Hepatic stellate cell (primary cell): ENCODE data around the gene PTPRG.
"Not testable (repeated sequence)": the region's sequence is repeated elsewhere in the genome, so short reads cannot be mapped to it uniquely, and the experiment has no call there.

Experiments used
- DNase-seq: peaks from one replicate; pipeline ENCODE4 v3.0.0; 2011; ENCODE audit warnings: low spot score

Gene PTPRG

GRCh38 chr3:62010989-62011388, 449.6 kb downstream of the PTPRG start:
- DNase-seq, result no peak

GRCh38 chr3:62011666-62012065, 450.3 kb downstream of the PTPRG start:
- no peak for DNase-seq

- DNase-seq, result no peak
Observed at GRCh38 chr3:62013951-62014350, 452.6 kb downstream of the PTPRG start.

- DNase-seq, result no peak
Observed at GRCh38 chr3:62015111-62015510, 453.7 kb downstream of the PTPRG start.

GRCh38 chr3:62019906-62020305, 458.5 kb downstream of the PTPRG start:
- DNase-seq, result no peak

- DNase-seq, result no peak
Observed at GRCh38 chr3:62020706-62021105, 459.3 kb downstream of the PTPRG start.

- DNase-seq, result no peak
Observed at GRCh38 chr3:62022312-62022711, 460.9 kb downstream of the PTPRG start.

GRCh38 chr3:62024882-62025281, 463.5 kb downstream of the PTPRG start:
- DNase-seq, result no peak

- no peak for DNase-seq
Observed at GRCh38 chr3:62025913-62026312, 464.5 kb downstream of the PTPRG start.

GRCh38 chr3:62027241-62027640, 465.9 kb downstream of the PTPRG start:
- DNase-seq, result no peak

- no peak for DNase-seq
Observed at GRCh38 chr3:62027796-62028195, 466.4 kb downstream of the PTPRG start.

- no peak for DNase-seq
Observed at GRCh38 chr3:62028236-62028635, 466.9 kb downstream of the PTPRG start.

- DNase-seq, result no peak
Observed at GRCh38 chr3:62032738-62033137, 471.4 kb downstream of the PTPRG start.

- DNase-seq, result no peak
Observed at GRCh38 chr3:62035402-62036057, 474.2 kb downstream of the PTPRG start.

GRCh38 chr3:62036726-62037125, 475.4 kb downstream of the PTPRG start:
- DNase-seq, result no peak

GRCh38 chr3:62038798-62039197, 477.4 kb downstream of the PTPRG start:
- DNase-seq, result not testable (repeated sequence)

GRCh38 chr3:62039586-62039985, 478.2 kb downstream of the PTPRG start:
- no peak for DNase-seq

GRCh38 chr3:62041681-62042080, 480.3 kb downstream of the PTPRG start:
- no peak for DNase-seq

- no peak for DNase-seq
Observed at GRCh38 chr3:62044874-62045411, 483.6 kb downstream of the PTPRG start.

- no peak for DNase-seq
Observed at GRCh38 chr3:62046326-62046725, 485.0 kb downstream of the PTPRG start.

GRCh38 chr3:62048577-62048976, 487.2 kb downstream of the PTPRG start:
- DNase-seq, result no peak

- DNase-seq, result no peak
Observed at GRCh38 chr3:62049033-62049432, 487.7 kb downstream of the PTPRG start.

- DNase-seq, result no peak
Observed at GRCh38 chr3:62051506-62051905, 490.1 kb downstream of the PTPRG start.

- DNase-seq, result no peak
Observed at GRCh38 chr3:62052331-62052730, 491.0 kb downstream of the PTPRG start.
